Measurements from ENCODE around the gene ERCC4.

DNA sequence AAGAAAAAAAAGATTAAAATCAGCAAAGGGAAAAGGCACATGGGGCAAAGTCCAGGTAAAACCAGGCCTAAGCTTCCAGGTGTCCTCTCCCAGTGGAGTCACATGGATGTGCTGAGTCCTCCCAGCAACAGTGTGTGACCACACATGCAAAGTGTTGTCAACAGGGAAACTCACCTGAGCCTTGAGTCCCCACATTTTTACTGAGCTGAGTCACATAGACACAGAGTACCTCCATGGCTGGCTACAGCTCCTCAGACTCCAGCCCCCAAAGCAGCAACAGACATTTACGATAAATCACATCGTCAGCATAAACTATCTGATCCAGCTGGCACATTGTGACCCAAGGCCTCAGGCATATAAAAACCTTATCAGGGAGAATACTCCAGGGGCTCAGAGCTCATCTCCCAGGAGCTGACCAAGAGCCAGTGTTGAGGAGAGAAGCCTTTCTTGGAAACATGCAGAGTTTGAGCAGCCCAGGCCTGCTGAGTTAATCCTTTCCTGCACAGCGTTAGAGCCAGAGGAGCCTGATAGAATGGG, 20.5 kb downstream of the ERCC4 start:
- TF ChIP-seq, protein P1, sequence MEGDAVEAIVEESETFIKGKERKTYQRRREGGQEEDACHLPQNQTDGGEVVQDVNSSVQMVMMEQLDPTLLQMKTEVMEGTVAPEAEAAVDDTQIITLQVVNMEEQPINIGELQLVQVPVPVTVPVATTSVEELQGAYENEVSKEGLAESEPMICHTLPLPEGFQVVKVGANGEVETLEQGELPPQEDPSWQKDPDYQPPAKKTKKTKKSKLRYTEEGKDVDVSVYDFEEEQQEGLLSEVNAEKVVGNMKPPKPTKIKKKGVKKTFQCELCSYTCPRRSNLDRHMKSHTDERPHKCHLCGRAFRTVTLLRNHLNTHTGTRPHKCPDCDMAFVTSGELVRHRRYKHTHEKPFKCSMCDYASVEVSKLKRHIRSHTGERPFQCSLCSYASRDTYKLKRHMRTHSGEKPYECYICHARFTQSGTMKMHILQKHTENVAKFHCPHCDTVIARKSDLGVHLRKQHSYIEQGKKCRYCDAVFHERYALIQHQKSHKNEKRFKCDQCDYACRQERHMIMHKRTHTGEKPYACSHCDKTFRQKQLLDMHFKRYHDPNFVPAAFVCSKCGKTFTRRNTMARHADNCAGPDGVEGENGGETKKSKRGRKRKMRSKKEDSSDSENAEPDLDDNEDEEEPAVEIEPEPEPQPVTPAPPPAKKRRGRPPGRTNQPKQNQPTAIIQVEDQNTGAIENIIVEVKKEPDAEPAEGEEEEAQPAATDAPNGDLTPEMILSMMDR (IDR thresholded peaks at IDR 0.05) = no peak
- no peak for TF ChIP-seq ZFX (IDR thresholded peaks at IDR 0.05; ENCODE audit: borderline replicate concordance)

Measured in 22Rv1 (cell line).